IMR-90 (cell line): ENCODE results near the gene B4GALT1. TPM values are rescaled to one million over a fixed set of nuclear protein-coding genes. Genes with fewer than 3 reads are reported as not detected.

Experiments used
- ATAC-seq: fragments of 200-7000 bp; cut with Tn5 transposase; 2 replicates; pipeline ENCODE4 v1.9.1; 2020; ENCODE audit warnings: low read depth, mild to moderate bottlenecking, moderate library complexity
- BruUV-seq: library from RNA; stranded (reverse); fragments of 400-500 nt; replicated peaks from 2 replicates; lab custom pipeline; 2021; lab: Mats Ljungman, UMichigan
- CTCF ChIA-PET: fragments of 300-600 bp; formaldehyde crosslinking; extraction: SDS; loops from one replicate; lab custom pipeline; 2021; ENCODE audit warnings: antibody characterized with exemption; lab: Yijun Ruan, JAX
- POLR2A ChIA-PET: fragments of 300-600 bp; sonication (Branson Sonifier 250); formaldehyde crosslinking; loops from one replicate; lab custom pipeline; 2022; ENCODE audit warnings: antibody characterized with exemption; ENCODE audit not compliant: unreplicated experiment; lab: Charles Lee
- DNase-seq: peaks from one replicate; pipeline ENCODE4 v3.0.0; 2013
- H2AFZ ChIP-seq: replicated peaks from 2 replicates; pipeline ENCODE3; 2013; ENCODE audit warnings: low read length, mild to moderate bottlenecking; ENCODE audit not compliant: poor library complexity
- H2AK5ac ChIP-seq: 2 replicates; pipeline ENCODE4 v1.6.1; 2013; ENCODE audit warnings: low read depth, low read length, inconsistent platforms
- H2AK9ac ChIP-seq: replicated peaks from 2 replicates; pipeline ENCODE3; 2013; ENCODE audit warnings: mild to moderate bottlenecking, low read depth, low read length, moderate library complexity; ENCODE audit not compliant: poor library complexity
- H2BK120ac ChIP-seq: 2 replicates; pipeline ENCODE4 v1.6.1; 2013; ENCODE audit warnings: low read depth, low read length, inconsistent platforms
- H2BK15ac ChIP-seq: 3 replicates; pipeline ENCODE4 v1.6.1; 2013; ENCODE audit warnings: low read depth, low read length, inconsistent platforms
- H2BK20ac ChIP-seq: 2 replicates; pipeline ENCODE4 v1.6.1; 2013; ENCODE audit warnings: low read depth, mild to moderate bottlenecking, inconsistent platforms, low read length, moderate library complexity
- H2BK5ac ChIP-seq: 2 replicates; pipeline ENCODE4 v1.6.1; 2013; ENCODE audit warnings: mild to moderate bottlenecking, low read depth, low read length, inconsistent platforms; ENCODE audit not compliant: poor library complexity, severe bottlenecking
- H3K14ac ChIP-seq: replicated peaks from 2 replicates; pipeline ENCODE4 v1.6.1; 2013; ENCODE audit warnings: low read depth, low read length, inconsistent platforms
- H3K18ac ChIP-seq: 2 replicates; pipeline ENCODE4 v1.6.1; 2013; ENCODE audit warnings: low read depth, low read length, control low read depth
- H3K23ac ChIP-seq: 2 replicates; pipeline ENCODE4 v1.6.1; 2013; ENCODE audit warnings: low read depth, low read length, inconsistent platforms
- H3K27ac ChIP-seq: 2 replicates; pipeline ENCODE4 v1.5.1; 2013; ENCODE audit warnings: mild to moderate bottlenecking, control low read depth, low read length; ENCODE audit not compliant: insufficient read depth
- H3K27me3 ChIP-seq: 2 replicates; pipeline ENCODE4 v1.6.1; 2013; ENCODE audit warnings: low read length; ENCODE audit not compliant: control insufficient read depth, insufficient read depth
- H3K36me3 ChIP-seq: 2 replicates; pipeline ENCODE4 v1.6.1; 2013; ENCODE audit warnings: low read length, mixed read lengths; ENCODE audit not compliant: control insufficient read depth, insufficient read depth
- H3K4ac ChIP-seq: 2 replicates; pipeline ENCODE4 v1.6.1; 2013; ENCODE audit warnings: low read depth, low read length, inconsistent platforms
- H3K4me1 ChIP-seq: 2 replicates; pipeline ENCODE4 v1.6.1; 2013; ENCODE audit warnings: low read length, mixed read lengths; ENCODE audit not compliant: control insufficient read depth, insufficient read depth
- H3K4me2 ChIP-seq: 2 replicates; pipeline ENCODE4 v1.6.1; 2013; ENCODE audit warnings: low read depth, mild to moderate bottlenecking, control low read depth, low read length, moderate library complexity
- H3K4me3 ChIP-seq: 2 replicates; pipeline ENCODE4 v1.5.1; 2013; ENCODE audit warnings: low read depth, mild to moderate bottlenecking, control low read depth, low read length, moderate library complexity; ENCODE audit not compliant: insufficient read depth
- H3K56ac ChIP-seq: 2 replicates; pipeline ENCODE4 v1.6.1; 2013; ENCODE audit warnings: low read length, inconsistent platforms; ENCODE audit not compliant: insufficient read depth; ENCODE audit errors: extremely low read depth
- H3K79me1 ChIP-seq, 2 experiments: 2 replicates each; pipeline ENCODE4 v1.6.1; 2013; ENCODE audit warnings: low read length in 2 of 2, inconsistent platforms in 1 of 2, low read depth in 1 of 2
- H3K9ac ChIP-seq: 2 replicates; pipeline ENCODE4 v1.6.1; 2013; ENCODE audit warnings: low read depth, low read length, control low read depth
- H3K9me1 ChIP-seq: 2 replicates; pipeline ENCODE4 v1.6.1; 2013; ENCODE audit warnings: low read length, inconsistent platforms; ENCODE audit not compliant: insufficient read depth
- H3K9me3 ChIP-seq: 2 replicates; pipeline ENCODE4 v1.6.1; 2013; ENCODE audit warnings: low read length; ENCODE audit not compliant: control insufficient read depth, insufficient read depth
- H4K20me1 ChIP-seq: 2 replicates; pipeline ENCODE4 v1.6.1; 2013; ENCODE audit warnings: low read length, inconsistent platforms; ENCODE audit not compliant: insufficient read depth
- H4K5ac ChIP-seq: 2 replicates; pipeline ENCODE4 v1.6.1; 2013; ENCODE audit warnings: mild to moderate bottlenecking, low read depth, low read length, control low read depth
- H4K8ac ChIP-seq, 2 experiments: 2 replicates each; pipeline ENCODE4 v1.6.1; 2013; ENCODE audit warnings: low read depth in 2 of 2, low read length in 2 of 2, control low read depth in 1 of 2, inconsistent platforms in 1 of 2
- H4K91ac ChIP-seq: 2 replicates; pipeline ENCODE4 v1.6.1; 2013; ENCODE audit warnings: low read depth, low read length, inconsistent platforms; ENCODE audit not compliant: insufficient read depth
- BHLHE40 ChIP-seq: fragments of 150-350 bp; IDR thresholded peaks from 2 replicates; pipeline ENCODE4 v1.6.1; 2016; ENCODE audit warnings: mild to moderate bottlenecking, low read depth, low read length
- CEBPB ChIP-seq: IDR thresholded peaks from 2 replicates; pipeline ENCODE4 v1.6.1; 2012; ENCODE audit warnings: low read depth, low read length, improper control_type of control experiment
- MAFK ChIP-seq: IDR thresholded peaks from 2 replicates; pipeline ENCODE4 v1.6.1; 2012; ENCODE audit warnings: low read depth, low read length, improper control_type of control experiment
- MAZ ChIP-seq: IDR thresholded peaks from 2 replicates; pipeline ENCODE4 v1.6.1; 2012; ENCODE audit warnings: low read depth, mild to moderate bottlenecking, low read length, improper control_type of control experiment, moderate library complexity, borderline replicate concordance
- NFE2L2 ChIP-seq: fragments of 150-350 bp; IDR thresholded peaks from 2 replicates; pipeline ENCODE4 v1.6.1; 2016; ENCODE audit warnings: low read depth, mild to moderate bottlenecking, low read length
- POLR2A ChIP-seq: IDR thresholded peaks from 2 replicates; pipeline ENCODE4 v1.6.1; 2012; ENCODE audit warnings: mild to moderate bottlenecking, low read depth, low read length
- RCOR1 ChIP-seq: IDR thresholded peaks from 2 replicates; pipeline ENCODE4 v1.6.1; 2012; ENCODE audit warnings: mild to moderate bottlenecking, low read length, improper control_type of control experiment; ENCODE audit not compliant: insufficient replicate concordance
- WGBS, 2 experiments: methylation state at CpG; one replicate each; pipeline versions ENCODE4 v1.1.5 to v1.1.7; 2013; ENCODE audit warnings: missing lambda C conversion rate in 2 of 2; ENCODE audit not compliant: insufficient read length in 1 of 2; ENCODE audit errors: extremely low coverage in 2 of 2; 5-methylcytosine and 5-hydroxymethylcytosine counted together
- dilution Hi-C: fragments of 300-500 bp; cut with HindIII; formaldehyde crosslinking; loops from one replicate; pipeline ENCODE4 v1.14.3; 2018; ENCODE audit warnings: low sequenced_read_pairs; ENCODE audit not compliant: unreplicated experiment
- in situ Hi-C: fragments of 300-500 bp; cut with MboI; formaldehyde crosslinking; loops from 3 replicates; pipeline ENCODE4 v1.14.3; 2019; ENCODE audit warnings: low sequenced_read_pairs, inconsistent platforms, mixed read lengths
- intact Hi-C: fragments of 100-400 bp; cut with micrococcal nuclease; formaldehyde crosslinking; loops from 2 replicates; pipeline ENCODE4 v1.10.0; 2022
- polyA plus RNA-seq, 3 experiments: library from polyadenylated mRNA; depleted of rRNA; stranded (reverse); fragments of >200 nt; gene quantifications; 2 replicates each; pipeline ENCODE4 v1.2.3, GENCODE V29; 2012; ENCODE audit warnings: low replicate concordance in 1 of 3
- total RNA-seq: library from RNA; depleted of rRNA; stranded (reverse); fragments of >200 nt; gene quantifications from 2 replicates; pipeline ENCODE4 v1.2.3, GENCODE V29; 2012

B4GALT1 gene
- total and polyA plus RNA-seq, 2 of the 4 experiments (the other 2 are of a cell fraction), result 8.8 to 37.8 TPM

DNA sequence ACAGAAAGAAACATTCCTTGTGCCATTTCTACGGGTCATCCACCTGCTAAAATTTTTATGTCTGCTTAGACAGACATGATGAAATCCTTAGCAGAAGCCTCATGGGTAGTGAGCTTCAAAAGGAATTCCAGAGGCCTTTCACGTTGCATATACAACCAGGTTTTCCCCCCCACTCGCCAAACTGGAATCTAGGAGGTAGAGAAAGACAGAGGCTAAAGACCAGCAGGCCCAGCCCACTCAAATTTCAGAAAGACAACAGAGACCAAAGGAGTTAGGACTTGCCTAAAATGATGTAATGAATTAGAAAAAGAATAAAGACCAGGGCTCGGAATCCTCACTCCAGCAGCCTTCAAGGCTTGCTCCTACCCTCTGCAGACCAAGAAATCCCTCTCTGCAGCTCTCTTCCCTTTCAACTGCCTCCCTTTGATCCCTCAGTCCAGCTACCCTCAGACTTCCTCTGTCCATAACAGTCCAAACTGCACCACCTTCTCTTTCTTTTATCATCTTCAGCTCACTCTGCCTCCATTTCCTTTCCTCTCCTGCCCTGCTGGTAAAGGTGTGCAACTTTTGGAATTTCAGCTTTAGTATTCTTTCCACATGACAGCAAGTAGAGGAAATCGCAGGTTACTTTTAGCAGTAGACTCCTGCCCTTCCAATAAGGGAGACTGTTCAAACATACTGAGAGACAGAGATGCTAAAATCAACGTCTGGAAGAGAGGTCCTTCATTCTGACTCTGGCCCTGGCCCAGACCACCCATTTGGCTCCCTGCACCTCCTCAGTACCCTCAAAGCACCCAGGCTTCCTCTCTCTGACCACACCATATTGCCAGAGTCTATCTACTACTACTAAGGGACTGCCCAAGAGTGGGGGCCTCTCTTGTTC lies 8.9 kb downstream of the B4GALT1 start:
- 83% methylated on average over 1 of the region's 6 CpGs; no CpG with 5 or more reads in 1 of the 2 experiments for WGBS, 2 experiments

More for the DNA sequence above, 8.9 kb downstream of the B4GALT1 start:
- H3K4me2 ChIP-seq, result no peak overlapping the region
- H3K56ac ChIP-seq, result no peak overlapping the region; the same call in 1 of the 2 replicates
- H3K4ac ChIP-seq, result peak overlapping the region; percentile 82
- BruUV-seq, result no TSS peak
- ATAC-seq (no peak), DNase-seq (no peak)
- H4K20me1 ChIP-seq, result peaks cover 8% of the 10 kb centered on the region; the same call in 1 of the 2 replicates
- no peak overlapping the region for H2AK9ac ChIP-seq
- H2AFZ ChIP-seq, result no peak overlapping the region
- peak overlapping the region; percentile 42; the same call in 1 of the 2 replicates for H3K27ac ChIP-seq
- H4K5ac ChIP-seq, result 0 out of 2 replicates have a peak overlapping the region, but pooled peaks have one; percentile 8
- peak overlapping the region; percentile 78 for H2BK120ac ChIP-seq
- H3K27me3 ChIP-seq, result no peaks in the 10 kb centered on the region
- intact Hi-C loops, result no loop called here
- no peaks in the 10 kb centered on the region for H3K9me3 ChIP-seq
- peak overlapping the region; percentile 67 for H4K91ac ChIP-seq
- H2BK15ac ChIP-seq, result peak overlapping the region; percentile 58; the same call in 2 of the 3 replicates
- peaks cover 48% of the 10 kb centered on the region for H3K4me1 ChIP-seq
- TF ChIP-seq RCOR1 (no peak), MAFK (no peak), NFE2L2 (no peak), POLR2A (no peak), BHLHE40 (no peak), CEBPB (no peak), MAZ (no peak)
- dilution Hi-C loops, result no loop called here
- H3K23ac ChIP-seq, result peak overlapping the region; percentile 80
- H2BK20ac ChIP-seq, result peak overlapping the region; percentile 65
- ChIA-PET CTCF (no interaction called here), POLR2A (interaction anchor here (0.6 kb wide), 1 partner anchor 23 kb away, joined by 4 read pairs; no protein-coding TSS in a partner anchor)
- no peaks in the 10 kb centered on the region for H3K36me3 ChIP-seq
- peak overlapping the region; percentile 67 for H3K14ac ChIP-seq
- H3K79me1 ChIP-seq, result peaks cover 15 to 81% of the 10 kb centered on the region in 2 experiments
- peak overlapping the region; percentile 39 for H3K18ac ChIP-seq
- peak overlapping the region; percentile 10; the same call in 1 of the 2 replicates for H3K9ac ChIP-seq
- H3K9me1 ChIP-seq, result peaks cover 44% of the 10 kb centered on the region
- in situ Hi-C loops, result no loop called here
- peak overlapping the region; percentile 85 for H2BK5ac ChIP-seq
- H4K8ac ChIP-seq, result peak overlapping the region; percentile 0 to 55; a peak in 2 of 4 replicates
- peak overlapping the region; percentile 76 for H2AK5ac ChIP-seq
- no peak overlapping the region for H3K4me3 ChIP-seq
